Nephron progenitor cell (in vitro differentiated cells): ENCODE data around the gene PKHD1.

Experiments used
- DNase-seq: peaks from one replicate; pipeline ENCODE4 v3.0.0; 2021
- H3K27ac Mint-ChIP-seq: 2 replicates; pipeline ENCODE4 v1.8.0; 2021; ENCODE audit warnings: mild to moderate bottlenecking, moderate library complexity, mixed read lengths
- H3K27me3 Mint-ChIP-seq: 2 replicates; pipeline ENCODE4 v1.8.0; 2021; ENCODE audit warnings: mild to moderate bottlenecking, low read depth, mixed read lengths; ENCODE audit not compliant: poor library complexity
- H3K36me3 Mint-ChIP-seq: 2 replicates; pipeline ENCODE4 v1.8.0; 2021; ENCODE audit warnings: low read depth, mixed read lengths
- H3K4me1 Mint-ChIP-seq: 2 replicates; pipeline ENCODE4 v1.8.0; 2021; ENCODE audit warnings: mixed read lengths
- H3K4me3 Mint-ChIP-seq: 2 replicates; pipeline ENCODE4 v1.8.0; 2021; ENCODE audit warnings: mild to moderate bottlenecking, moderate library complexity, mixed read lengths
- H3K9me3 Mint-ChIP-seq: 2 replicates; pipeline ENCODE4 v1.8.0; 2021; ENCODE audit warnings: mild to moderate bottlenecking, moderate library complexity, mixed read lengths
- TF ChIP-seq, protein P1 (sequence below): fragments of 200-600 bp; sonication (generic); IDR thresholded peaks from 2 replicates; pipeline ENCODE4 v1.5.0; 2021; ENCODE audit warnings: antibody characterized with exemption

Gene PKHD1

DNA sequence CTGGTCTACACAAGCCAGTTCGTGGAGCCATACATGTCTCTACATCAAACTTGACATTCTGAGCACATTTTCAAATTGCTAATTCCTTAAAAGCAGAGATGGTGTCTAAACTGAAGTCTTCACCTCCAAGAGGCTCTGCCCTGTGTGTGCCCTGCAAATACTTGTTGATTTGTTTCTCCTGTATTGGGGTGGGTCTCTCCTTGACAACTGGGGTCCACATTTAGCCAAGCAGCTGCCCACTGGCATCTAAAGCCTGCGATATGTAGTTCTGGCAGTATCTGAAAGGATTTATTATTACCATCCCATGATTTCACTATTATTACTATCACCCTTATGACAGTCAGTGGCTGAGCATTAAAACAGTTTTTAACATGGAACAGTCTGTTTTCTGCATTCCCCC, 45.9 kb upstream of the PKHD1 start:
- Mint-ChIP-seq H3K27ac (no peak overlapping the region), H3K4me1 (peaks cover 9% of the 10 kb centered on the region), H3K27me3 (peaks cover 12% of the 10 kb centered on the region), H3K4me3 (no peak overlapping the region), H3K36me3 (no peaks in the 10 kb centered on the region), H3K9me3 (no peaks in the 10 kb centered on the region)
- DNase-seq, result no peak
- TF ChIP-seq, protein P1, sequence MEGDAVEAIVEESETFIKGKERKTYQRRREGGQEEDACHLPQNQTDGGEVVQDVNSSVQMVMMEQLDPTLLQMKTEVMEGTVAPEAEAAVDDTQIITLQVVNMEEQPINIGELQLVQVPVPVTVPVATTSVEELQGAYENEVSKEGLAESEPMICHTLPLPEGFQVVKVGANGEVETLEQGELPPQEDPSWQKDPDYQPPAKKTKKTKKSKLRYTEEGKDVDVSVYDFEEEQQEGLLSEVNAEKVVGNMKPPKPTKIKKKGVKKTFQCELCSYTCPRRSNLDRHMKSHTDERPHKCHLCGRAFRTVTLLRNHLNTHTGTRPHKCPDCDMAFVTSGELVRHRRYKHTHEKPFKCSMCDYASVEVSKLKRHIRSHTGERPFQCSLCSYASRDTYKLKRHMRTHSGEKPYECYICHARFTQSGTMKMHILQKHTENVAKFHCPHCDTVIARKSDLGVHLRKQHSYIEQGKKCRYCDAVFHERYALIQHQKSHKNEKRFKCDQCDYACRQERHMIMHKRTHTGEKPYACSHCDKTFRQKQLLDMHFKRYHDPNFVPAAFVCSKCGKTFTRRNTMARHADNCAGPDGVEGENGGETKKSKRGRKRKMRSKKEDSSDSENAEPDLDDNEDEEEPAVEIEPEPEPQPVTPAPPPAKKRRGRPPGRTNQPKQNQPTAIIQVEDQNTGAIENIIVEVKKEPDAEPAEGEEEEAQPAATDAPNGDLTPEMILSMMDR, result no peak

DNA sequence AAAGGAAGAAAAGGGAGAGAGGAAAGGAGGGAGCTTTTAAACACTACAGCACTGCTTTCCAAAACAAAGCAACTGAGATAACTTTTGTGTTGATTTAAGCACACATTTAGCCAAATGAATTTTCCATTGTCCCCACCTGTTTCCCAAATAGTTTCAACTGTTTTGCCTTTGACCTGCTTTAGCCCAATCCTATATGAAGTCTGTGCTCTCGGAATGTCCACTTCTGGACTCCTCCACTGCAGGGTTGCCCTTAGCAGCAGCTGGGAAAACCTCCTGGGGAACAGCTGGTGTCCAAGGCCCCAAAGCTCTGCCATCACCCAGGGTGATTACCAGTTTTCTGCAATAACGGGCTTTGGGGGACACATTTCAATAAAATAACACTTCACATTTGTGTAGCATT, 44.9 kb upstream of the PKHD1 start:
- TF ChIP-seq, protein P1, result no peak
- H3K4me3 Mint-ChIP-seq, result no peak overlapping the region
- no peaks in the 10 kb centered on the region for H3K9me3 Mint-ChIP-seq
- no peak overlapping the region for H3K27ac Mint-ChIP-seq
- peaks cover 9% of the 10 kb centered on the region for H3K4me1 Mint-ChIP-seq
- H3K27me3 Mint-ChIP-seq, result peaks cover 12% of the 10 kb centered on the region
- DNase-seq, result no peak
- no peaks in the 10 kb centered on the region for H3K36me3 Mint-ChIP-seq

DNA sequence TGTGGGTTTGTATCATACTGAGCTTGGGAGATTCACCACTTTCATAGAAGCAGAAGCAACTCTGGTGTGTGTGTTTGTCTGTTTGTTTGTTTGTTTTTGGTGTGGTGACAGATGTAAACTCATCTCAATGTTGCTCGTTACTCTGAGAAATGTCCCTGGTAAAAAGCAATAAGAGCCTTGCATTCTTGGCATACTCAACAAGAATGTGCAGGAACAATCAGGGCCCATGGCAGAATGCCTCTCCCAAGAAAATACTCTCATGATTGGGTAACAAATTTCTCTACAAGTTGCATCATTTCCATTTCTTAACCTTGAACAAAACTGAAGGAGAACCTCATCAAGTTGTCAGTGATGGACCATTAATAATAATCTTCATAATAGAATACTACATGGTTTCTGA, 43.0 kb upstream of the PKHD1 start:
- DNase-seq, result no peak
- TF ChIP-seq, protein P1, result no peak
- no peaks in the 10 kb centered on the region for H3K36me3 Mint-ChIP-seq
- H3K4me3 Mint-ChIP-seq, result no peak overlapping the region
- H3K9me3 Mint-ChIP-seq, result no peaks in the 10 kb centered on the region
- peaks cover 10% of the 10 kb centered on the region for H3K27me3 Mint-ChIP-seq
- no peaks in the 10 kb centered on the region for H3K4me1 Mint-ChIP-seq
- H3K27ac Mint-ChIP-seq, result no peak overlapping the region

DNA sequence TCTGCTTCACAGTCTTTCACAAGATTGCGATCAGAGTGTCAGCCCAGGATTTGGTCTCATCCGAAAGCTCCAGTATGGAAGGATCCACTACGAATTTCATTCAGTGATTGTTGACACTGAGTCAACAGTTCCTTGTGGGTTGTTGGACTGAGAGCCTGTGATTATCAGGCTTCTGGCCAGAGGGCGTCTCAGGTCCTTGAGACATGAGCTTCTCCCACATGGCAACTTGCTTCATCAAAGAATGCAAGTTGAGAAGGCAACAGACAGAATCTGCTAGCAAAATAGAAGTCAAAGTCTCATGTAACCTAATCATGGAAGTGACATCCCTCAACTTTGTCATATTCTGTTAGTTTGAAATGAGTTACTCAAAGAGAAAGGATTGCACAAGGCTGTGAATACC, 40.5 kb upstream of the PKHD1 start:
- Mint-ChIP-seq H3K27ac (no peak overlapping the region), H3K36me3 (no peaks in the 10 kb centered on the region), H3K27me3 (peaks cover 10% of the 10 kb centered on the region), H3K9me3 (no peaks in the 10 kb centered on the region), H3K4me1 (no peaks in the 10 kb centered on the region), H3K4me3 (no peak overlapping the region)
- TF ChIP-seq, protein P1, result no peak
- DNase-seq, result no peak

DNA sequence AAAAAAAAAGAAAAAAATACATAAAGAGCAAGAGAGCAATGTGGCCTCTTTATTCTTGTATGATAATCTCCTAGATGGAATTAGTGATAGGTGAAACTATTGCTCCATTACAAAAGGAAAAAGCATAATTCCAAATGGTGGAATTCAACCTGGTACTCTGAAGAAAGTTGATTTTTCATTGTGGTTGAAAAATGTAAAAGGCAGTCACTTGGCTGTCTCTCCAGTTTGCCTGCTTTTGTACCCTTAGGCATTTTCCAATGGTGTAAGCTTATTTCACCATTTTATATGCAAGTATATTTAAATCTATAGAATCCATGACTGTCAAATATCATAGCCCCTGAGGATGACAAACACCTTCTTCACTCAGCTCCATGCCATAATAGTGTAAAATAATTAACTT, 38.8 kb upstream of the PKHD1 start:
- Mint-ChIP-seq H3K27ac (no peak overlapping the region), H3K4me3 (no peak overlapping the region), H3K36me3 (no peaks in the 10 kb centered on the region), H3K9me3 (no peaks in the 10 kb centered on the region), H3K4me1 (no peaks in the 10 kb centered on the region), H3K27me3 (peaks cover 14% of the 10 kb centered on the region)
- DNase-seq, result no peak
- TF ChIP-seq, protein P1, result no peak

DNA sequence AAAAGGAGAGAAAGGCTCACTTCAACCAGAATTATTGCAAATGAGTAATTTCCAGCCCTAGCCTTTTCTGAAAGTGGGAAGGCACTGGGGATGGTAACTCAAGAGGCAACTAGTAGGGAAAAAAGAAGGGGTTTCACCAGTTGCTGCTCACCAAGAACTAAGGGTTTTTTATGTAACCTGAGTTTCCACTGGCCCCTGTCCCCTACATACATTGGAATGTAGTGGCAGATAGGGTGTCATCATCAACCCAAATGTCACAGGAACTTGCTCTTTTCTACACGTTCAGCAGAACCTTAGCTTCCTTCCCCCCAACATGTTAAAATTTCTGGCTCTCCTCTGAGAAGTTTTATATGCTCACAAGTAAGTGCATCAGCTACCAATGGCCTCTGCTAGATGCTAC, 38.2 kb upstream of the PKHD1 start:
- no peak overlapping the region for H3K4me3 Mint-ChIP-seq
- H3K36me3 Mint-ChIP-seq, result no peaks in the 10 kb centered on the region
- no peak for DNase-seq
- TF ChIP-seq, protein P1, result no peak
- H3K9me3 Mint-ChIP-seq, result no peaks in the 10 kb centered on the region
- no peak overlapping the region for H3K27ac Mint-ChIP-seq
- peaks cover 14% of the 10 kb centered on the region for H3K27me3 Mint-ChIP-seq
- H3K4me1 Mint-ChIP-seq, result no peaks in the 10 kb centered on the region
